Measurements from ENCODE around the gene PAPLN. TPM values are rescaled to one million over a fixed set of nuclear protein-coding genes. Genes with fewer than 3 reads are reported as not detected.

PAPLN gene
- total and polyA plus RNA-seq, 9 of the 15 experiments (the other 6 are each of a cell fraction or from before 2014, with no cell fraction given): 0.43 to 3.5 (median 1.7) TPM

DNA sequence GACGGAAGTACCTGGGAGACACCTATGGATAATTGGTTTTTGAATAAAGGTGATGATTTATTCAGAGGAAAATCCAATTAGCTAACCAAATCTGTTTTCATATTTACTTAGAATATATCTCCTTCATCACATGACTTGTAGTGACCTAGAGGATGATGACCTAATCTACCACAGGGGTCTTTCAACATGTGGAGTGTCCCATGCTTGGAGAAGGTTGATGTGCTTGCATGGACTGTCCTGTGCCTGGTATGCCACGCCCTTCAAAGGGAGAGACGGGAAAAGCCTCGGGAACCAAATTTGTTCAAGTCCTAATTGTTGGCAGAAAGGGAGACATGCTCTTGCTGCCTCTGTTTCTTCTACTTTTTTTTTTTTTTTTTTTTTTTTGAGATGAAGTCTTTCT lies 11.8 kb upstream of the PAPLN start:
- H3K9me3 ChIP-seq (replicated peaks; ENCODE audit: control insufficient read depth, insufficient read depth, low read depth, low read length): no peaks in the 10 kb centered on the region
- POLR2A ChIA-PET: no interaction called here
- H3K4me3 ChIP-seq: no peak overlapping the region
- no peak for FAIRE-seq
- peaks cover 0 to 6% of the 10 kb centered on the region in 2 experiments; a peak in 2 of 5 replicates for H3K4me1 ChIP-seq (replicated peaks in 1 of 2; ENCODE audit: control insufficient read depth in 2 of 2, insufficient read depth in 2 of 2, low read length in 2 of 2)
- no peak overlapping the region for H2AFZ ChIP-seq (ENCODE audit: low read depth, low read length)
- no peak overlapping the region for H3K9ac ChIP-seq (ENCODE audit: insufficient read depth in 1 of 2, low read depth in 2 of 2, low read length in 2 of 2)
- 61% methylated on average over 4 of the region's 4 CpGs for WGBS (ENCODE audit: insufficient coverage, low coverage, missing lambda C conversion rate)
- ATAC-seq: no peak
- H3K36me3 ChIP-seq (ENCODE audit: control insufficient read depth, insufficient read depth, low read length): peaks cover 10% of the 10 kb centered on the region; the same call in 1 of the 3 replicates
- H4K20me1 ChIP-seq (replicated peaks; ENCODE audit: control insufficient read depth, insufficient read depth, low read length): no peaks in the 10 kb centered on the region
- in situ Hi-C loops (cut with MboI): no loop called here
- no TSS peak for BruUV-seq (replicated peaks)
- TF ChIP-seq, protein P1, sequence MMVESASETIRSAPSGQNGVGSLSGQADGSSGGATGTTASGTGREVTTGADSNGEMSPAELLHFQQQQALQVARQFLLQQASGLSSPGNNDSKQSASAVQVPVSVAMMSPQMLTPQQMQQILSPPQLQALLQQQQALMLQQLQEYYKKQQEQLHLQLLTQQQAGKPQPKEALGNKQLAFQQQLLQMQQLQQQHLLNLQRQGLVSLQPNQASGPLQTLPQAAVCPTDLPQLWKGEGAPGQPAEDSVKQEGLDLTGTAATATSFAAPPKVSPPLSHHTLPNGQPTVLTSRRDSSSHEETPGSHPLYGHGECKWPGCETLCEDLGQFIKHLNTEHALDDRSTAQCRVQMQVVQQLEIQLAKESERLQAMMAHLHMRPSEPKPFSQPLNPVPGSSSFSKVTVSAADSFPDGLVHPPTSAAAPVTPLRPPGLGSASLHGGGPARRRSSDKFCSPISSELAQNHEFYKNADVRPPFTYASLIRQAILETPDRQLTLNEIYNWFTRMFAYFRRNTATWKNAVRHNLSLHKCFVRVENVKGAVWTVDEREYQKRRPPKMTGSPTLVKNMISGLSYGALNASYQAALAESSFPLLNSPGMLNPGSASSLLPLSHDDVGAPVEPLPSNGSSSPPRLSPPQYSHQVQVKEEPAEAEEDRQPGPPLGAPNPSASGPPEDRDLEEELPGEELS (CRISPR knock-in tag; IDR thresholded peaks at IDR 0.05; ENCODE audit: borderline replicate concordance): no peak
- TF ChIP-seq, protein P2, sequence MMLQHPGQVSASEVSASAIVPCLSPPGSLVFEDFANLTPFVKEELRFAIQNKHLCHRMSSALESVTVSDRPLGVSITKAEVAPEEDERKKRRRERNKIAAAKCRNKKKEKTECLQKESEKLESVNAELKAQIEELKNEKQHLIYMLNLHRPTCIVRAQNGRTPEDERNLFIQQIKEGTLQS (IDR thresholded peaks at IDR 0.05): 0 out of 2 replicates have a peak, but pooled peaks have one; percentile 19
- TF ChIP-seq, protein P2 (CRISPR knock-in tag; conservative IDR thresholded peaks at IDR 0.05): no peak
- TF ChIP-seq ZNF668 (CRISPR knock-in tag; IDR thresholded peaks at IDR 0.05) (no peak), KDM2B (CRISPR knock-in tag; IDR thresholded peaks at IDR 0.05) (no peak), TCFL5 (CRISPR knock-in tag; conservative IDR thresholded peaks at IDR 0.05) (no peak)
- TF ChIP-seq, protein P3, sequence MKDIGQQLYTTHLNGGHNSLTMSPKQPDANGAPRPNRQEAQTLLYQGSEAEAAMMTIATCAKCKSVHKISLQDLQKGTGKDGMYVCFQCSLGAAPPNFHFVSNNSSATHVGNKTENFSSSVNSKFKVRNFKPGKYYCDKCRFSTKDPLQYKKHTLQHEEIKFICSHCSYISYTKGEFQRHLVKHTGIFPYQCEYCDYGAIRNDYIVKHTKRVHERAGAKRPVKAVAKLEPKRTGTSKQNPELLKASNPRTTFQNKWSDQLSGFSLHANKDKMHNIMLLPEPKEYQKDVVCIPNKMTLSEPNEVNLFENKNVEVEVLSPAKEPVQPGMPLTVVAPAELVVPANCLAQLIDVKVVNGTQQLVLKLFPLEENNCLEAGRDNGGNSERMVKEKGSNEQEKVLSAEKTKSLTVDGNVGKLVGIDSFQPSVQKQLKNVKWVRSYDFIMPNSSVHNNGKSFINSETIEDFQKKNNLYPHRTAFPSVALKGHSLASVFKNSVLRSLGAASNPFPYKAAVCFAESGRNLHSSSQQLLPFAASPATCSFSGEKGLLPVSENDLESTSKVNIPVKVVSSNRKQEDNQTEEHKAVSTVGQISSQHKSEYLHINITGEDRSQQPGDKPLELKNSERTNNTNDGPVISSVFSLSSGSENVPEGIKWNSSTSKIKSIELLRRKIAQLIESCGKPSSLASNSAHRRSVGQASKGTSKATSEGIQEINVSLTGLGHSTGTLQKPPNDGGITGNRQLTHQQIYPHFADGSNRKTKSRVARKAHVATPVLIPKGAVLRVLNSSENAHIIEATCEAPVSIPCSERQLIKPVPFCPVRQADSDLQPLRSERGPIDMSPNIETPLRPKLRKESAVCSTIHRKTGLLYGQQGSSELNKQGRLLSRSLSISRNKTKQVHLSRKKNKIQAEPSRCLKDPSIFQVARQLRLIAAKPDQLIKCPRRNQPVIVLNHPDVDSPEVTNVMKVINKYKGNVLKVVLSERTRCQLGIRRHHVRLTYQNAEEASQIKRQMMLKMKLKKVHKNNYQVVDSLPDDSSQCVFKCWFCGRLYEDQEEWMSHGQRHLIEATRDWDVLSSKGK (CRISPR knock-in tag; IDR thresholded peaks at IDR 0.05): no peak
- TF ChIP-seq, protein P4, sequence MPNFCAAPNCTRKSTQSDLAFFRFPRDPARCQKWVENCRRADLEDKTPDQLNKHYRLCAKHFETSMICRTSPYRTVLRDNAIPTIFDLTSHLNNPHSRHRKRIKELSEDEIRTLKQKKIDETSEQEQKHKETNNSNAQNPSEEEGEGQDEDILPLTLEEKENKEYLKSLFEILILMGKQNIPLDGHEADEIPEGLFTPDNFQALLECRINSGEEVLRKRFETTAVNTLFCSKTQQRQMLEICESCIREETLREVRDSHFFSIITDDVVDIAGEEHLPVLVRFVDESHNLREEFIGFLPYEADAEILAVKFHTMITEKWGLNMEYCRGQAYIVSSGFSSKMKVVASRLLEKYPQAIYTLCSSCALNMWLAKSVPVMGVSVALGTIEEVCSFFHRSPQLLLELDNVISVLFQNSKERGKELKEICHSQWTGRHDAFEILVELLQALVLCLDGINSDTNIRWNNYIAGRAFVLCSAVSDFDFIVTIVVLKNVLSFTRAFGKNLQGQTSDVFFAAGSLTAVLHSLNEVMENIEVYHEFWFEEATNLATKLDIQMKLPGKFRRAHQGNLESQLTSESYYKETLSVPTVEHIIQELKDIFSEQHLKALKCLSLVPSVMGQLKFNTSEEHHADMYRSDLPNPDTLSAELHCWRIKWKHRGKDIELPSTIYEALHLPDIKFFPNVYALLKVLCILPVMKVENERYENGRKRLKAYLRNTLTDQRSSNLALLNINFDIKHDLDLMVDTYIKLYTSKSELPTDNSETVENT (CRISPR knock-in tag; IDR thresholded peaks at IDR 0.05): no peak
- no peak overlapping the region for H3K4me2 ChIP-seq (ENCODE audit: insufficient read depth, low read length)
- H3K27ac ChIP-seq (ENCODE audit: extremely low read depth, low read depth, low read length): no peak overlapping the region
- no peak for DNase-seq (ENCODE audit: extremely low read depth in 1 of 4, low spot score in 3 of 4)
- H3K27me3 ChIP-seq (ENCODE audit: control insufficient read depth in 2 of 2, insufficient read depth in 2 of 2, low read length in 2 of 2): no peaks in the 10 kb centered on the region
- no peaks in the 10 kb centered on the region for H3K79me2 ChIP-seq (ENCODE audit: control insufficient read depth, insufficient read depth, low read length)
- CTCF ChIA-PET (ENCODE audit: low intra/inter-chr PET ratio): no interaction called here
- intact Hi-C loops (cut with micrococcal nuclease): no loop called here
- H3K9me1 ChIP-seq (ENCODE audit: control insufficient read depth, insufficient read depth, low read length): no peaks in the 10 kb centered on the region
